ENCODE results near the gene ORC1. TPM values are rescaled to one million over a fixed set of nuclear protein-coding genes. Genes with fewer than 3 reads are reported as not detected.

ORC1 gene
- total and polyA plus RNA-seq, 4 donors = 0.31 to 16.6 (median 0.43) TPM

DNA sequence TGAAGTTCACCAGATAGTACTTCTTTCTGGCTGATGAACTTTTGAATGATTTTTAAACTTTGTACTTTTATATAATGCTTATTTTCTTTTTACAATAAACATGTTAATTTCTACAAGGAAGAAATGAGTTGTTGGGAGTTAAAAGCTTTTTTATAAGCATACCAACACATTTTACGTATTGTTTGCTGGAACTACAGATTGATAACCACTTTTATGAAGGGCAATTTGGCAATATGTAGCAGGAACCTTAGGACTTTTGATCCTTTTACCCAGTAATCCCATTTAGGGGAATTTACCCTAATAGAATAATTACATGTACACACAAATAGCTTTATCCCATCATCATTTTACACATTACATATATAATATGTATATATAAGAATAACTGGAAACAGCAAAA is 16.5 kb upstream of the ORC1 start:
- Histone ChIP-seq H3K4me3 (ENCODE audit: low read depth in 1 of 3, low read length in 3 of 3) (no peak overlapping the region), H3K9ac (ENCODE audit: low read depth in 1 of 2, low read length in 2 of 2) (no peak overlapping the region), H3K27me3 (ENCODE audit: control insufficient read depth in 4 of 4, insufficient read depth in 4 of 4, low read length in 3 of 4) (no peaks in the 10 kb centered on the region), H3K9me3 (ENCODE audit: control insufficient read depth in 4 of 4, low read length in 3 of 4) (no peaks in the 10 kb centered on the region), H3K36me3 (ENCODE audit: control insufficient read depth in 4 of 4, insufficient read depth in 3 of 4, low read depth in 1 of 4, low read length in 3 of 4) (peaks cover 4 to 68% (median 45%) of the 10 kb centered on the region in 4 donors), H3K4me1 (ENCODE audit: control insufficient read depth in 4 of 4, insufficient read depth in 4 of 4, low read length in 3 of 4) (no peaks in the 10 kb centered on the region), H3K27ac (ENCODE audit: low read depth in 1 of 2, low read length in 2 of 2) (no peak overlapping the region)
- 94% methylated on average over 1 of the region's 1 CpG for WGBS
- DNase-seq (ENCODE audit: low spot score) = no peak
- TF ChIP-seq EGR1 (IDR thresholded peaks at IDR 0.05; ENCODE audit: low read depth in 2 of 2) = no peak
- no peak for TF ChIP-seq RAD21 (IDR thresholded peaks at IDR 0.05)
- TF ChIP-seq YY1 (IDR thresholded peaks at IDR 0.05) = no peak
- no peak for TF ChIP-seq FOXA1 (IDR thresholded peaks at IDR 0.05)
- no peak for TF ChIP-seq HNF4A (conservative IDR thresholded peaks at IDR 0.05)
- TF ChIP-seq NR2F2 (IDR thresholded peaks at IDR 0.05) = no peak
- TF ChIP-seq FOXA2 (IDR thresholded peaks at IDR 0.05) = no peak
- TF ChIP-seq, protein P1, sequence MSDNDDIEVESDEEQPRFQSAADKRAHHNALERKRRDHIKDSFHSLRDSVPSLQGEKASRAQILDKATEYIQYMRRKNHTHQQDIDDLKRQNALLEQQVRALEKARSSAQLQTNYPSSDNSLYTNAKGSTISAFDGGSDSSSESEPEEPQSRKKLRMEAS (IDR thresholded peaks at IDR 0.05) = no peak
- TF ChIP-seq GABPA (IDR thresholded peaks at IDR 0.05 in 1 of 2, conservative IDR thresholded peaks at IDR 0.05 in 1 of 2) = no peak
- TF ChIP-seq HNF4G (IDR thresholded peaks at IDR 0.05) = no peak

DNA sequence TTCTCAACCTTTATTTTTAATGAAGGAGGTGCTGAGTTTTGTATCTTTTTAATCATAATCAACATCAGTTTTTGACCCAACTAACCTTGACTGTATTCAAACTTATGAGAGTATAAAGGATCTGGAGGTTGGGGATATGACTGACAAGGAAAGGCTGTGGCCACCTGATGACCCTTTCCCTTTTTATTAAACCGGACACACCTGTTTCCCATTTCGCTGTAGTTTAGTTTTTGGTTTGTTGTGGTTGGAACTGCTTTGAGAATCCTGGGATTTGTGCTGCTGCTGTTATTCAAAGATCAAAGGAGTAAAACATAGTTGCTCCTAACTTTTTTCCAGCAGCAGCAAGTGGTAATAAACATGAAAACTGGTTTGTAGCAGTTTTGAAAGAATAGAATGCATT is 12.6 kb upstream of the ORC1 start:
- no peak overlapping the region for H3K4me3 ChIP-seq (ENCODE audit: low read depth in 1 of 3, low read length in 3 of 3)
- H3K9me3 ChIP-seq (ENCODE audit: control insufficient read depth in 4 of 4, low read length in 3 of 4) = no peaks in the 10 kb centered on the region
- no peak overlapping the region for H3K9ac ChIP-seq (ENCODE audit: low read depth in 1 of 2, low read length in 2 of 2)
- no peaks in the 10 kb centered on the region for H3K4me1 ChIP-seq (ENCODE audit: control insufficient read depth in 4 of 4, insufficient read depth in 4 of 4, low read length in 3 of 4)
- 91% methylated on average over 2 of the region's 2 CpGs for WGBS
- peaks cover 14 to 80% (median 70%) of the 10 kb centered on the region in 4 donors for H3K36me3 ChIP-seq (ENCODE audit: control insufficient read depth in 4 of 4, insufficient read depth in 3 of 4, low read depth in 1 of 4, low read length in 3 of 4)
- no peaks in the 10 kb centered on the region for H3K27me3 ChIP-seq (ENCODE audit: control insufficient read depth in 4 of 4, insufficient read depth in 4 of 4, low read length in 3 of 4)
- TF ChIP-seq RXRA (IDR thresholded peaks at IDR 0.05) (no peak), HNF4A (conservative IDR thresholded peaks at IDR 0.05) (no peak), JUND (IDR thresholded peaks at IDR 0.05) (no peak), YY1 (IDR thresholded peaks at IDR 0.05) (no peak), GABPA (IDR thresholded peaks at IDR 0.05 in 1 of 2, conservative IDR thresholded peaks at IDR 0.05 in 1 of 2) (no peak), EGR1 (IDR thresholded peaks at IDR 0.05; ENCODE audit: low read depth in 2 of 2) (no peak), NR2F2 (IDR thresholded peaks at IDR 0.05) (no peak), FOXA2 (IDR thresholded peaks at IDR 0.05) (no peak), FOXA1 (IDR thresholded peaks at IDR 0.05) (no peak), SP1 (IDR thresholded peaks at IDR 0.05) (no peak)
- TF ChIP-seq, protein P2, sequence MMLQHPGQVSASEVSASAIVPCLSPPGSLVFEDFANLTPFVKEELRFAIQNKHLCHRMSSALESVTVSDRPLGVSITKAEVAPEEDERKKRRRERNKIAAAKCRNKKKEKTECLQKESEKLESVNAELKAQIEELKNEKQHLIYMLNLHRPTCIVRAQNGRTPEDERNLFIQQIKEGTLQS (IDR thresholded peaks at IDR 0.05) = no peak
- TF ChIP-seq, protein P3, sequence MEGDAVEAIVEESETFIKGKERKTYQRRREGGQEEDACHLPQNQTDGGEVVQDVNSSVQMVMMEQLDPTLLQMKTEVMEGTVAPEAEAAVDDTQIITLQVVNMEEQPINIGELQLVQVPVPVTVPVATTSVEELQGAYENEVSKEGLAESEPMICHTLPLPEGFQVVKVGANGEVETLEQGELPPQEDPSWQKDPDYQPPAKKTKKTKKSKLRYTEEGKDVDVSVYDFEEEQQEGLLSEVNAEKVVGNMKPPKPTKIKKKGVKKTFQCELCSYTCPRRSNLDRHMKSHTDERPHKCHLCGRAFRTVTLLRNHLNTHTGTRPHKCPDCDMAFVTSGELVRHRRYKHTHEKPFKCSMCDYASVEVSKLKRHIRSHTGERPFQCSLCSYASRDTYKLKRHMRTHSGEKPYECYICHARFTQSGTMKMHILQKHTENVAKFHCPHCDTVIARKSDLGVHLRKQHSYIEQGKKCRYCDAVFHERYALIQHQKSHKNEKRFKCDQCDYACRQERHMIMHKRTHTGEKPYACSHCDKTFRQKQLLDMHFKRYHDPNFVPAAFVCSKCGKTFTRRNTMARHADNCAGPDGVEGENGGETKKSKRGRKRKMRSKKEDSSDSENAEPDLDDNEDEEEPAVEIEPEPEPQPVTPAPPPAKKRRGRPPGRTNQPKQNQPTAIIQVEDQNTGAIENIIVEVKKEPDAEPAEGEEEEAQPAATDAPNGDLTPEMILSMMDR (IDR thresholded peaks at IDR 0.05; ENCODE audit: low read depth, low read length, missing input control) = no peak
- TF ChIP-seq, protein P4, sequence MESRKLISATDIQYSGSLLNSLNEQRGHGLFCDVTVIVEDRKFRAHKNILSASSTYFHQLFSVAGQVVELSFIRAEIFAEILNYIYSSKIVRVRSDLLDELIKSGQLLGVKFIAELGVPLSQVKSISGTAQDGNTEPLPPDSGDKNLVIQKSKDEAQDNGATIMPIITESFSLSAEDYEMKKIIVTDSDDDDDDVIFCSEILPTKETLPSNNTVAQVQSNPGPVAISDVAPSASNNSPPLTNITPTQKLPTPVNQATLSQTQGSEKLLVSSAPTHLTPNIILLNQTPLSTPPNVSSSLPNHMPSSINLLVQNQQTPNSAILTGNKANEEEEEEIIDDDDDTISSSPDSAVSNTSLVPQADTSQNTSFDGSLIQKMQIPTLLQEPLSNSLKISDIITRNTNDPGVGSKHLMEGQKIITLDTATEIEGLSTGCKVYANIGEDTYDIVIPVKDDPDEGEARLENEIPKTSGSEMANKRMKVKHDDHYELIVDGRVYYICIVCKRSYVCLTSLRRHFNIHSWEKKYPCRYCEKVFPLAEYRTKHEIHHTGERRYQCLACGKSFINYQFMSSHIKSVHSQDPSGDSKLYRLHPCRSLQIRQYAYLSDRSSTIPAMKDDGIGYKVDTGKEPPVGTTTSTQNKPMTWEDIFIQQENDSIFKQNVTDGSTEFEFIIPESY (IDR thresholded peaks at IDR 0.05) = no peak
- H3K27ac ChIP-seq (ENCODE audit: low read depth in 1 of 2, low read length in 2 of 2) = no peak overlapping the region
- no peak for DNase-seq (ENCODE audit: low spot score)

Data from liver (tissue), 9 donors.